Vagina (tissue), 2 donors: Measurements from ENCODE around the gene IZUMO1.

Experiments
- CTCF ChIP-seq, 3 experiments: fragments of 450-650 bp in 2 of 3; fragments of 200-600 bp in 1 of 3; sonication (generic) in 1 of 3; IDR thresholded peaks; one replicate each; pipeline ENCODE4 v1.5.1; 2017 to 2019; ENCODE audit warnings: antibody characterized with exemption in 3 of 3, mild to moderate bottlenecking in 2 of 3, moderate library complexity in 2 of 3
- POLR2A ChIP-seq, 2 donors: fragments of 450-650 bp; IDR thresholded peaks; one replicate each; pipeline ENCODE4 v1.6.1; 2017; ENCODE audit warnings: antibody characterized with exemption in 2 of 2, mild to moderate bottlenecking in 2 of 2, moderate library complexity in 2 of 2
- POLR2AphosphoS5 ChIP-seq, 2 donors: sonication (generic); formaldehyde crosslinking; IDR thresholded peaks; one replicate each; pipeline ENCODE4 v1.9.0; 2017; ENCODE audit warnings: antibody characterized with exemption in 2 of 2, mild to moderate bottlenecking in 2 of 2, low read depth in 1 of 2; ENCODE audit not compliant: insufficient read depth in 1 of 2

DNA sequence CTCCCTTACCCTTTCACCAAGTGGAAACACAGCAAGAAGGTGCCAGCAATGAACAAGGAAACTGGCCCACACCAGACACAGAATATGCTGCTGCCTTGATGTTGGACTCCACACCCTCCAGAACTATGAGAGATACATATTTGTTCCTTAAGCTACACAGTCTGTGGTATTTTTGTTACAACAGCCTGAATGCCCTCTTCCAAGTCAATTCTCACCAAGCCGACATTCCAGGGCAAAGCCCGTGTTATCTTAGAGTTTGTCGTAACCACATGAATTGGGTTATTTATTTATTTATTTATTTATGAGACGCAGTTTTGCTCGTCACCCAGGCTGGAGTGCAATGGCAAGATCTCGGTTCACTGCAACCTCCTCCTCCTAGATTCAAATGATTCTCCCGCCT, 23.6 kb upstream of the IZUMO1 start:
- TF ChIP-seq CTCF (IDR thresholded peaks at IDR 0.05), result no peak
- TF ChIP-seq POLR2AphosphoS5 (IDR thresholded peaks at IDR 0.05; ENCODE audit: insufficient read depth in 1 of 2, low read depth in 1 of 2), result no peak
- no peak for TF ChIP-seq POLR2A (IDR thresholded peaks at IDR 0.05)
